Activated CD4-positive, alpha-beta T cell treated with anti-CD3 and anti-CD28 coated beads, Interleukin-2, Interleukin-4, amounts not matched to agents 100 ng/mL and 50 ng/mL, durations not matched to agents 16 hours and 8 hours (primary cell): ENCODE measurements around the gene MAP4K4.
A peak's percentile ranks its signal among the peaks of the same experiment; 100 is the strongest.
"Not testable (repeated sequence)": the region's sequence is repeated elsewhere in the genome, so short reads cannot be mapped to it uniquely, and the experiment has no call there.

Experiments
- DNase-seq: peaks from one replicate; pipeline ENCODE4 v3.0.0-alpha.2; 2020; ENCODE audit warnings: low spot score

Gene MAP4K4

DNA sequence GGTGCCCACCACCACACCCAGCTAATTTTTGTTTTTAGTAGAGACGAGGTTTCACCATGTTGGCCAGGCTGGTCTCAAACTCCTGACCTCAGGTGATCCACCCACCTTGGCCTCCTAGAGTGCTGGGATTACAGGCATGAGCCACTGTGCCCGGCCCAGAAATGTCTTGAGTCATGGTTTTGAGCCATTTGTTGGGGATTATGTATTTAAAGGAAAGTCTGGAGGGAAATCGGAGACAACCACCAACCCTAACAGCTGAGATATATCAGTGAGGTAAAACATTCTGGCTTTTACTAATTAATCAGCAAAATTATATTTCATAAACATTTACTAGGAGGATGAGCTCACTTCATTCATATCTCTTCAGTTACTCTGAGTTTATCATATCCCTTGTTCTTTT, 72.2 kb downstream of the MAP4K4 start:
- not testable (repeated sequence) for DNase-seq

DNA sequence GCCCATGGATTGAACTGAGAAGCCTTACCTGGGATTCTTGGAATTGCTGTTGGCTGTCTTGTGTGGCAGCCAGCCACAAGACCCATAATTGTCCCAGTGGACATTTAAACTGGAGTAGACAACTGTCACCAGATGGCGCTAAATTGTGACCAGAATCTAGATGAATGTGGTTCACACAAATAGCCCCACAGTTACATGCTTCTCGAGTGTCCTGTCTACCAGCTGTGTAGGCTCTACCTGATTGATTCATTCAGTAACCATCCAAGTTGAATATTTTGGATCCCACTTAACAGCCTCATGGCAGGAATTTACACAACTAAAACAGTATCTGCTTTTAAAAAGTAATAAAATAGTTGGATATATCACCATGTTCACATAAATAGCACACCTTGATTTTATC, 73.2 kb downstream of the MAP4K4 start:
- peak; percentile 45 for DNase-seq

- no peak for DNase-seq
Measured at GRCh38 chr2:101771227-101771902, 73.9 kb downstream of the MAP4K4 start.

DNA sequence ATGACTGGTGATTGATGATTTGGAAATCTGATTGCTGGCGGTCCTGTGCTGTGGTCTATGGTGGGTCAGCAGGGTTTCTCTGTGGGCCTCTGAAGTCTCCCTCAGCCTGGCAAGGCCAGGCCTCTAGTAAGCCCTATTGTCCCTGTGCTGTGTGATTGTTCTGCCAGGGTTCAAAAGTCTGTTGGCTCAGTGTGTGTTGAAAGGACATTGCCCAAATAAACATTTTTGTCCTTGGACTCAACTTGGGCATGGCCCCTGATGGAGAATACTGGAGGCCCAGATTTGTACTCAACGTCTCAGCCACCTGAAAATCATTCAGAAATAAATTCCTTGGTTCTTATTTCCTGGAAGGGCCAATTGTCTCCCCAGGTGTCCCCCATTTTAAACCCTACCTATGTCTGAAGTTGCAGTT, 74.4 kb downstream of the MAP4K4 start:
- DNase-seq = no peak

DNA sequence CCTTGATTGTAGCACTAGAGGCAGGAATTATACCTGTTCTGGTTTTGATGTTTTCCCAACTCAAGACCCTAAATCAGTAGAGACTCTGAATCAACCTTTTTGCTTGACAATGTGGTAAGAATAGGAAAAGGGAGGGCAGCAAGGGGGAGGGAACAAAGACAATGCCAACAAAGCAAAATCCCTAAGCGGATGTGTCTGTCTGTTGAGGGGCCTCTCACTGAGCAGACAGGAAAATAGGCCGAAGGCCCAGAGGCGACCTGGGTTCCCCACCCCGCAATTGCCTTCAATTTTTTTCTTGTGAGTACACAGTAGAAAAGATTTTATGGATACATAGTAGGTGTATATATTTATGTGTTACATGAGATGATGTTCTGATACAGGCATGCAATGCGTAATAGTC, 75.6 kb downstream of the MAP4K4 start:
- no peak for DNase-seq

DNA sequence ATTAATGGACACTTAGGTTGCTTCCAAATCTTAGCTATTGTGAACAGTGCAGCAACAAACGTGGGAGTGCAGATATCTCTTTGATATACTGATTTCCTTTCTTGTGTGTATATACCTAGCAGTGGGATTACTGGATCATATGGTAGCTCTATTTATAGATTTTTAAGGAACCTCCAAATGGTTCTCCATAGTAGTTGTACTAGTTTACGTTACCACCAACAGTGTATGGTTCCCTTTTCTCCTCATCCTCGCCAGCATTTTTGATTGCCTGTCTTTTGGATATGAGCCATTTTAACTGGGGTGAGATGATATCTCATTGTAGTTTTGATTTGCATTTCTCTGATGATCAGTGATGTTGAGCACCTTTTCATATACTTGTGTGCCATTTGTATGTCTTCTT, 76.5 kb downstream of the MAP4K4 start:
- DNase-seq = not testable (repeated sequence)

GRCh38 chr2:101775092-101775491, 77.6 kb downstream of the MAP4K4 start:
- no peak for DNase-seq

DNA sequence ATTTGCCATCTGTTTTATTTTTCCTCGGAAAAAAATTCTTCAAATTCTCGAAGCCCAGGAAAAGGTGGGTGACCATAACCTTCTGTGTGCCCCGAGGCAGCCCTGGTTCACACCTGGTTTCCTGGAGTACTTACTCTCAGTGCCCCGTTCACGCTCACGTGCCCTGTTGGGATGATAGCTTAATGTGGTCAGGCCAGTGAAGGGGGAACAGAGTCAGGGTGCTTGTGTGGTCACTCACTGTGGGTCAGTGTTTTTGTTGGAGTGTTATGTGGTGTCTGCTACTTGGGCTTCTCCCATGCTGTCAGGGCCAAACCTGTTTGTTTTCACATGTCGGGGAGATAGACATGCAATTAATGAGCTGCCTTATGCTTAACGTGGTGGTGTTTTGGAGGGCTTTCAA, 78.1 kb downstream of the MAP4K4 start:
- no peak for DNase-seq

DNA sequence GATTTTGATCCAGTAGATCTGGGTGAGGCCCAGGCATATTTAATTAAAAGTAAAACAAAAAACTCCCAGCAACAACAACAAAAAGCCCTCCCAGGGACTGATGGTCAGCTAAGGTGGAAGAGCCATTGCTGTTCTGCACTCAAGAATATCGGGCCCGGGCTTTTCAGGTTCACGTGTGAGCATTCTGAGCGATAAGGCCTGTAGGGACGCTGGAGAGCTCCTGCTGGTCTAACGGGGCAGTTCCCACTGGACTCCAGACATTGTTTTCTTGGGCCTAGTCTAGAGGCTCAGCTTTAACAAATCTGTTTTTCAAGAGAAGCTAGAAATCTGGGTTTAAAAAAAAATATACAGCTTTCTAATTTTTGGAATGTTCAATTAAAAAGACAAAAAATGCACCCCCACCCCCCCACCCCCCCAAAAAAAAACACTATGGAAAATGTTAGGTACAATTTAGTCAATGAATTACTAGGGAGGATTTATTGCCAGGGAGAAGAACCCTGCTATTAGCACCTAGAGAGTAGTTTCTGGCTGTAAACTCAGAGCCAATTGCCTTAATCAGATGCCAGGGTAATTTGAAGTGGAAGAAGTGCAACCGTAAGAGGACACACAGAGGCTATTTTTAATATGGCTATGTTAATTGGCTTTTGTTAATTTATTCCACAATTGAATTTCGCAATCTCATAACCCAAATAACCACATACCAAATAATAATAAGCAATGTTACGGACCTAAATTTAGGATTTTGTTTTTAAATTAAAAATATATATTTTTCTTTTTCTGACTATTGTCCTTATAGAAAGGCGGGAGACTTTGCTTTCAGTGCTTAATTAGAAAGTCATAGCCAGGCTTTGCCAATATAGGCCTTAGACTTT, 78.9 kb downstream of the MAP4K4 start:
- DNase-seq = no peak

GRCh38 chr2:101777337-101777736, 79.8 kb downstream of the MAP4K4 start:
- no peak for DNase-seq

GRCh38 chr2:101778102-101778501, 80.6 kb downstream of the MAP4K4 start:
- no peak for DNase-seq

- DNase-seq = no peak
Measured at GRCh38 chr2:101779190-101779589, 81.7 kb downstream of the MAP4K4 start.

GRCh38 chr2:101779656-101780055, 82.1 kb downstream of the MAP4K4 start:
- no peak for DNase-seq

- no peak for DNase-seq
Measured at GRCh38 chr2:101781326-101781725, 83.8 kb downstream of the MAP4K4 start.

DNA sequence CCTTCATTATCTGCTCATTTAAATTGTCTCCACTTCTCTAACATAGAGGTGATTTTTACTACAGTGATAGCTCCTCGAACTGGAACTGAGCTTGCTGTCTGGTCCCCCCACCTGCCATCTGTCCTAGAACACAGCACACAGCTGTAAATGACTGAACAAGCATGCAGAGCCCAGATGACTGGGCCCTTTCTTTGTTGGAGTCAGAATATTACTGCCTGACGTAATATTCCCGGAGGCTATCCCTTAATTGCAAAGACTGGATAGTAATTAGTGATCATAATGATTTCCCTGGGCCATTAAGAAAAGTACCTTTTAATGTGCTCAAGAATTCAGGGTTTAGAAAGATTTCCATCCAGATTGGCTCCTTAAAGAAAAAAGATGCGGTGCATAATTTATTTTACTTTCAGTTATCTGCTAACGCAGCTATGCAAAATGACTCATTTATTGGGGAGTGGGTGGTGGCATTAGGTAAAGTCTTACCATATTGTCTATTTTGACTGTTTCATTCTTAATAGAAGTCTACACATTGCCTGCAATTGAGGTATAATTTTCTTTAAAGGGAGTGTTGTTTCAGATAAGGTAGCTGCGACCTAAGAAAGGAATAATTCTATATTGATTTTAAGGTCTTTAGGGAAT, 84.4 kb downstream of the MAP4K4 start:
- DNase-seq = no peak

DNA sequence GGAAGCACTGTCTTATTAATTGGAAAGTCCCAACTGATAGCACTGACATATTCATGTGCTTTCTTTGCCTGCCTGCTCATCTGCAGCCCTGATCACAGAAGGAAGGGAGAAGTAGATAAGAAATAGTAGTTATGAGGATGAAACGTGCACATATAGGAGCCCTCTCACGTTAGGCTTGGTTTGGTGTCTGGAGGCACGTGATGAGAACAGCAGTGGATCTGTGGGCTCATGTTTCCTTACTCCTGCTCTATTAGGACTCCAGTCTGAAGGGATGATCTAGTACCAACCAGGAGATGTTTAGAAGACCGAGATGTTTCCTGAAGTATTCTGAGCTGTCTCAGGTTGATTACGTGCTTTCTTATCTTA, 84.9 kb downstream of the MAP4K4 start:
- no peak for DNase-seq

- DNase-seq = no peak
Measured at GRCh38 chr2:101787097-101787496, 89.6 kb downstream of the MAP4K4 start.

GRCh38 chr2:101788565-101788964, 91.1 kb downstream of the MAP4K4 start:
- no peak for DNase-seq

- no peak for DNase-seq
Measured at GRCh38 chr2:101788995-101789970, 91.8 kb downstream of the MAP4K4 start.

DNA sequence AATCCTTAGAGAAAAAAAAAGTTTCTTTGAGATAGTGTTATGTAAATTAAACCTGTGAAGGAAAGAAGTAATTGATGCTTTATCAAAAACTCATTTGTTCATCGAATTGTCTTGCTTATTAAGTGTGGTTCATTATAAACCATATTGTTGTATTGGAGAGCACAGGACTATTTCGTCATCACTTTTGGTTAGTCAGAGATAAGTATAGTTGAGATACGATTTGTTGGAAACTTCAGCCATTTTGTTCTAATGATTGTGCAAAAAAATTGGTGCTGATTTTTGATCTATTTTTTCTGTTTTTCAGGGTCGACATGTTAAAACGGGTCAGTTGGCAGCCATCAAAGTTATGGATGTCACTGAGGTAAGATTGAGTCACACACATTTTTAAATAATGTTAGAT, 92.9 kb downstream of the MAP4K4 start:
- DNase-seq = no peak

GRCh38 chr2:101790857-101791256, 93.3 kb downstream of the MAP4K4 start:
- DNase-seq = no peak

DNA sequence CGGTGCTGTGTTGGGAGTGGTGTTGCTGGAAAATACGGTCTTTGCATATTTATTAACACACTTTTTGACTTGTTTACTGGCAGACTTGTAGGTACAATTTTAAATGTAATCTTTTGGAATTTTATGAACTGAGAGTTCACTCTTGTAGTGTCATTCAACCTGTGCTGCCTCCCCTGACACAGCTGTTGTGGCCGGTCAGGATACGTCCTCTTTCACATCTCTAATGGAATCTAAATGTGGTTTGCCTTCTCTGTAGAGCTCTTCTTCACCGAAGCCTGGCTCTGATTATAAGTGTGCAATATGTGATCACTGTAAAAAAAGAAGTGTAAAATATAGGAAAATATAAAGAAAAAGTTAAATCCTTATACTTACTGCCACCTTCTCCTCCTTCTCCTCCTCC, 94.7 kb downstream of the MAP4K4 start:
- DNase-seq = no peak
